Natural killer cell treated with Interleukin-12 subunit alpha and Interleukin-12 subunit beta and Interleukin-15 and Interleukin-18, amount 100 ng/mL, for 72 hours (primary cell): ENCODE measurements around the gene CHD6. TPM values are rescaled to one million over a fixed set of nuclear protein-coding genes. Genes with fewer than 3 reads are reported as not detected.

Experiments
- ATAC-seq, 2 donors: fragments of 150-1000 bp; cut with Tn5 transposase in 1 of 2; sonication (Bioruptor Pico), chemical (Tn5 transposase) in 1 of 2; 2 replicates each; pipeline ENCODE4 v1.10.0; 2021
- DNase-seq: peaks from one replicate; pipeline ENCODE4 v3.0.0; 2022; ENCODE audit warnings: low spot score
- H3K27ac Mint-ChIP-seq, 2 donors: 1 replicate in 1 of 2; 2 replicates in 1 of 2; pipeline ENCODE4 v1.8.0; 2022; ENCODE audit warnings: mixed read lengths in 2 of 2, mild to moderate bottlenecking in 1 of 2, moderate library complexity in 1 of 2
- H3K27me3 Mint-ChIP-seq, 2 donors: 1 replicate in 1 of 2; 2 replicates in 1 of 2; pipeline ENCODE4 v1.8.0; 2022; ENCODE audit warnings: mixed read lengths in 2 of 2
- H3K36me3 Mint-ChIP-seq: one replicate; pipeline ENCODE4 v1.8.0; 2022; ENCODE audit warnings: mixed read lengths
- H3K4me1 Mint-ChIP-seq, 2 donors: 1 replicate in 1 of 2; 2 replicates in 1 of 2; pipeline ENCODE4 v1.8.0; 2022; ENCODE audit warnings: low read depth in 2 of 2, mixed read lengths in 2 of 2, mild to moderate bottlenecking in 1 of 2
- H3K4me3 Mint-ChIP-seq: one replicate; pipeline ENCODE4 v1.8.0; 2022; ENCODE audit warnings: mixed read lengths
- H3K9me3 Mint-ChIP-seq: 2 replicates; pipeline ENCODE4 v1.8.0; 2022; ENCODE audit warnings: mixed read lengths
- total RNA-seq, 2 donors: library from RNA; stranded (reverse); gene quantifications; one replicate each; pipeline ENCODE4 v1.2.3, GENCODE V29; 2022

Gene CHD6
- total RNA-seq, 2 donors from 2014 or later: 27.8 to 33.0 TPM

- Mint-ChIP-seq H3K36me3 (peaks cover 31% of the 10 kb centered on the region), H3K4me3 (no peak overlapping the region), H3K27me3 (no peaks in the 10 kb centered on the region), H3K27ac (no peak overlapping the region), H3K9me3 (no peaks in the 10 kb centered on the region), H3K4me1 (peaks cover 8 to 14% of the 10 kb centered on the region in 2 donors)
- no peak for DNase-seq
- no peak for ATAC-seq
Observed at GRCh38 chr20:41413169-41413568, 205.0 kb downstream of the CHD6 start.

GRCh38 chr20:41412324-41413120 is 205.7 kb downstream of the CHD6 start:
- H3K9me3 Mint-ChIP-seq: no peaks in the 10 kb centered on the region
- no peak overlapping the region for H3K4me3 Mint-ChIP-seq
- ATAC-seq (no peak), DNase-seq (no peak)
- H3K27me3 Mint-ChIP-seq: no peaks in the 10 kb centered on the region
- H3K4me1 Mint-ChIP-seq: peaks cover 11 to 17% of the 10 kb centered on the region in 2 donors
- peaks cover 26% of the 10 kb centered on the region for H3K36me3 Mint-ChIP-seq
- H3K27ac Mint-ChIP-seq: no peak overlapping the region

- Mint-ChIP-seq H3K4me1 (peaks cover 21 to 27% of the 10 kb centered on the region in 2 donors), H3K4me3 (no peak overlapping the region), H3K27ac (no peak overlapping the region), H3K9me3 (no peaks in the 10 kb centered on the region), H3K27me3 (no peaks in the 10 kb centered on the region), H3K36me3 (peaks cover 25% of the 10 kb centered on the region)
- DNase-seq: no peak
- no peak for ATAC-seq
Observed at GRCh38 chr20:41411391-41411847, 206.8 kb downstream of the CHD6 start.

- H3K27me3 Mint-ChIP-seq: no peaks in the 10 kb centered on the region
- peak overlapping the region; percentile 63 for H3K4me3 Mint-ChIP-seq
- peaks cover 21 to 30% of the 10 kb centered on the region in 2 donors for H3K4me1 Mint-ChIP-seq
- no peak overlapping the region for H3K27ac Mint-ChIP-seq
- H3K9me3 Mint-ChIP-seq: no peaks in the 10 kb centered on the region
- DNase-seq: no peak
- peaks cover 15% of the 10 kb centered on the region for H3K36me3 Mint-ChIP-seq
- ATAC-seq: no peak
Observed at GRCh38 chr20:41408986-41409385, 209.2 kb downstream of the CHD6 start.

GRCh38 chr20:41408156-41408794 is 209.9 kb downstream of the CHD6 start:
- peaks cover 10% of the 10 kb centered on the region for H3K36me3 Mint-ChIP-seq
- H3K4me1 Mint-ChIP-seq: peaks cover 21 to 30% of the 10 kb centered on the region in 2 donors
- DNase-seq (no peak), ATAC-seq (peak; percentile 86 to 88)
- peak overlapping the region; percentile 63 for H3K4me3 Mint-ChIP-seq
- H3K9me3 Mint-ChIP-seq: no peaks in the 10 kb centered on the region
- no peak overlapping the region for H3K27ac Mint-ChIP-seq
- H3K27me3 Mint-ChIP-seq: no peaks in the 10 kb centered on the region

GRCh38 chr20:41407607-41408006 is 210.6 kb downstream of the CHD6 start:
- Mint-ChIP-seq H3K27ac (no peak overlapping the region), H3K27me3 (no peaks in the 10 kb centered on the region), H3K4me1 (peaks cover 21 to 30% of the 10 kb centered on the region in 2 donors), H3K4me3 (peak overlapping the region; percentile 39), H3K36me3 (peaks cover 9% of the 10 kb centered on the region), H3K9me3 (no peaks in the 10 kb centered on the region)
- ATAC-seq (peak; percentile 74 to 79), DNase-seq (no peak)

GRCh38 chr20:41406896-41407444 is 211.2 kb downstream of the CHD6 start:
- Mint-ChIP-seq H3K4me3 (no peak overlapping the region), H3K4me1 (peaks cover 21 to 30% of the 10 kb centered on the region in 2 donors), H3K36me3 (peaks cover 4% of the 10 kb centered on the region), H3K27me3 (no peaks in the 10 kb centered on the region), H3K27ac (no peak overlapping the region), H3K9me3 (no peaks in the 10 kb centered on the region)
- DNase-seq (no peak), ATAC-seq (no peak)

GRCh38 chr20:41406353-41406752 is 211.8 kb downstream of the CHD6 start:
- Mint-ChIP-seq H3K27me3 (no peaks in the 10 kb centered on the region), H3K9me3 (no peaks in the 10 kb centered on the region), H3K4me1 (peaks cover 21 to 30% of the 10 kb centered on the region in 2 donors), H3K27ac (no peak overlapping the region), H3K4me3 (no peak overlapping the region), H3K36me3 (peaks cover 4% of the 10 kb centered on the region)
- DNase-seq: no peak
- no peak for ATAC-seq

GRCh38 chr20:41405436-41405835 is 212.7 kb downstream of the CHD6 start:
- peaks cover 21 to 30% of the 10 kb centered on the region in 2 donors for H3K4me1 Mint-ChIP-seq
- DNase-seq (no peak), ATAC-seq (no peak)
- no peaks in the 10 kb centered on the region for H3K9me3 Mint-ChIP-seq
- H3K27me3 Mint-ChIP-seq: no peaks in the 10 kb centered on the region
- H3K27ac Mint-ChIP-seq: no peak overlapping the region
- H3K4me3 Mint-ChIP-seq: no peak overlapping the region
- H3K36me3 Mint-ChIP-seq: peaks cover 4% of the 10 kb centered on the region

GRCh38 chr20:41403604-41404003 is 214.6 kb downstream of the CHD6 start:
- no peak overlapping the region for H3K27ac Mint-ChIP-seq
- no peak overlapping the region for H3K4me3 Mint-ChIP-seq
- no peaks in the 10 kb centered on the region for H3K9me3 Mint-ChIP-seq
- H3K27me3 Mint-ChIP-seq: no peaks in the 10 kb centered on the region
- DNase-seq: no peak
- H3K36me3 Mint-ChIP-seq: peaks cover 4% of the 10 kb centered on the region
- no peak for ATAC-seq
- H3K4me1 Mint-ChIP-seq: peaks cover 17 to 21% of the 10 kb centered on the region in 2 donors

- H3K27ac Mint-ChIP-seq: no peak overlapping the region
- no peak overlapping the region for H3K4me3 Mint-ChIP-seq
- no peak for DNase-seq
- no peaks in the 10 kb centered on the region for H3K4me1 Mint-ChIP-seq
- H3K27me3 Mint-ChIP-seq: no peaks in the 10 kb centered on the region
- H3K36me3 Mint-ChIP-seq: no peaks in the 10 kb centered on the region
- no peak for ATAC-seq
- H3K9me3 Mint-ChIP-seq: no peaks in the 10 kb centered on the region
Observed at GRCh38 chr20:41398408-41398807, 219.8 kb downstream of the CHD6 start.

- peak in 1 of 2 donors; percentile 21 for ATAC-seq
- H3K27me3 Mint-ChIP-seq: no peaks in the 10 kb centered on the region
- no peaks in the 10 kb centered on the region for H3K9me3 Mint-ChIP-seq
- no peaks in the 10 kb centered on the region for H3K36me3 Mint-ChIP-seq
- H3K4me3 Mint-ChIP-seq: no peak overlapping the region
- no peak for DNase-seq
- H3K27ac Mint-ChIP-seq: no peak overlapping the region
- H3K4me1 Mint-ChIP-seq: no peaks in the 10 kb centered on the region
Observed at GRCh38 chr20:41395667-41396664, 222.2 kb downstream of the CHD6 start.

GRCh38 chr20:41394931-41395666 is 223.1 kb downstream of the CHD6 start:
- ATAC-seq: no peak
- H3K4me3 Mint-ChIP-seq: no peak overlapping the region

More at GRCh38 chr20:41394931-41395666, 223.1 kb downstream of the CHD6 start:
- Mint-ChIP-seq H3K36me3 (no peaks in the 10 kb centered on the region), H3K4me1 (no peaks in the 10 kb centered on the region), H3K9me3 (no peaks in the 10 kb centered on the region), H3K27me3 (peaks cover 0 to 2% of the 10 kb centered on the region in 2 donors), H3K27ac (no peak overlapping the region)
- no peak for DNase-seq
